DMS79 treated with DMSO at 0.1 percent for 48 hours (cell line): ENCODE data around the gene HMBS.
A peak's percentile ranks its signal among the peaks of the same experiment; 100 is the strongest.
"Not testable (repeated sequence)": the region's sequence is repeated elsewhere in the genome, so short reads cannot be mapped to it uniquely, and the experiment has no call there.

Experiments used
- DNase-seq: peaks from one replicate; lab custom pipeline; 2025; lab: John Stamatoyannopoulos, UW

Gene HMBS

GRCh38 chr11:119084663-119085436, at the start of gene HMBS:
HMBS (plus strand) TSS chr11:119084881; CDS start chr11:119085034, 153 bp downstream.
- peak; percentile 98 for DNase-seq

- no peak for DNase-seq
Observed at GRCh38 chr11:119038884-119039283, 45.8 kb upstream of the HMBS start.

GRCh38 chr11:119039471-119039870, 45.2 kb upstream of the HMBS start:
- DNase-seq, result not testable (repeated sequence)

GRCh38 chr11:119041821-119042514, 42.7 kb upstream of the HMBS start:
- no peak for DNase-seq

GRCh38 chr11:119042927-119043326, 41.8 kb upstream of the HMBS start:
- DNase-seq, result no peak

- no peak for DNase-seq
Observed at GRCh38 chr11:119044708-119045107, 40.0 kb upstream of the HMBS start.

GRCh38 chr11:119046489-119046888, 38.2 kb upstream of the HMBS start:
- no peak for DNase-seq

- DNase-seq, result no peak
Observed at GRCh38 chr11:119047205-119047604, 37.5 kb upstream of the HMBS start.

- DNase-seq, result no peak
Observed at GRCh38 chr11:119048644-119049043, 36.0 kb upstream of the HMBS start.

- DNase-seq, result no peak
Observed at GRCh38 chr11:119049081-119049480, 35.6 kb upstream of the HMBS start.

- no peak for DNase-seq
Observed at GRCh38 chr11:119051440-119052162, 33.1 kb upstream of the HMBS start.

GRCh38 chr11:119052163-119052814, 32.4 kb upstream of the HMBS start:
- DNase-seq, result no peak

- no peak for DNase-seq
Observed at GRCh38 chr11:119054418-119054817, 30.3 kb upstream of the HMBS start.

- DNase-seq, result peak; percentile 13
Observed at GRCh38 chr11:119055901-119056300, 28.8 kb upstream of the HMBS start.

GRCh38 chr11:119056421-119056999, 28.2 kb upstream of the HMBS start:
- DNase-seq, result no peak

GRCh38 chr11:119057000-119057769, 27.5 kb upstream of the HMBS start, which contains the start of gene HYOU1:
HYOU1 (minus strand) TSS chr11:119057205; CDS start chr11:119056160, 1,045 bp downstream.
- peak; percentile 98 for DNase-seq

GRCh38 chr11:119059128-119059527, 25.6 kb upstream of the HMBS start:
- not testable (repeated sequence) for DNase-seq

GRCh38 chr11:119061256-119061655, 23.4 kb upstream of the HMBS start:
- no peak for DNase-seq

GRCh38 chr11:119062779-119063178, 21.9 kb upstream of the HMBS start:
- no peak for DNase-seq

- DNase-seq, result no peak
Observed at GRCh38 chr11:119065369-119065768, 19.3 kb upstream of the HMBS start.
